Astrocyte of the cerebellum (primary cell): ENCODE data around the gene TMEM183A.

Experiments used
- DNase-seq: peaks from one replicate; pipeline ENCODE4 v3.0.0-alpha.2; 2011; ENCODE audit warnings: low read depth
- H3K4me3 ChIP-seq: 2 replicates; pipeline ENCODE4 v1.5.1; 2011; ENCODE audit warnings: mild to moderate bottlenecking, low read depth, low read length, moderate library complexity
- CTCF ChIP-seq: IDR thresholded peaks from 2 replicates; pipeline ENCODE4 v1.5.1; 2012; ENCODE audit warnings: low read length, low read depth, moderate library complexity, mild to moderate bottlenecking; ENCODE audit errors: missing control alignments
- in situ Hi-C: cut with HindIII; loops from 2 replicates; pipeline ENCODE4 v1.10.0; 2017; ENCODE audit warnings: low sequenced_read_pairs

The TMEM183A gene

GRCh38 chr1:203026666-203027663, 19.8 kb downstream of the TMEM183A start:
- H3K4me3 ChIP-seq, result peak overlapping the region; percentile 54
- no peak for TF ChIP-seq CTCF
- no peak for DNase-seq
- in situ Hi-C loops, result no loop called here

DNA sequence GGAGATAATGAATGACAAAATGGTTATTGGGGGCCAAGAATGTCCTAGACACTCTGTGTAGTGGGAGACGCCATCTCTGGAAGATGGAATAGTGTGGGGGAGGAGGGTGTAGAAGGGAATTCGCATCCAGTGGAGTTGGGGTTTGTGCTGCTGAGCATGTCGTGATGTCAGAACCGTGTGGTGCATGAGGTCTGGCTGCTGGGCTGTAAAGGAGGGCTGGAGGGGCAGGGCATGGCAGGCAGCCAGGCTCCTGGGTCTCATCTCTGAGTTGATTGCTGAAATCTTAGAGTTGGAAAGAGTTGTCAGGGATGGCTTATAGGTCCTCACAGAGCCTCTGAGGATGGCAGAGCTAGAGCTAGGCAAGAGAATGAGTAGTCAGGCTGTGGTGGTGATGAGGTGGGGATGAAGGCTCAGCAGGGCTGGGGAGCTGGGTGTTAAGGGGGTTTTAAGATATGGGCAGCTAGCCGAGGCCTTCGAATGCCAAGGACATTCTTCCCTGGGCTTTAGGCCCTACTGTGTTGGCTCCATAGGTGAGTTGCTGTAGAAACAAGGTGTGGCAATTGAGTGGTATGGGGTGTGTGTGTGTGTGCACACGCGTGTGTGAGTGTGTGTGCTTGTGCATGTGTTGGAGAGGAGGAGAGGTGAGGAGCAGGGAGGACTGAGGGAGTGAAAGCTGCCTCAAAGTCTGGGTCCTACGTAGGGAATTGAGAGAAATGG, 21.1 kb downstream of the TMEM183A start:
- TF ChIP-seq CTCF, result no peak
- in situ Hi-C loops, result no loop called here
- H3K4me3 ChIP-seq, result no peak overlapping the region
- no peak for DNase-seq

GRCh38 chr1:203028784-203029553, 21.8 kb downstream of the TMEM183A start:
- no peak for DNase-seq
- no peak overlapping the region for H3K4me3 ChIP-seq
- no peak for TF ChIP-seq CTCF
- in situ Hi-C loops, result no loop called here

GRCh38 chr1:203031467-203031866, 24.3 kb downstream of the TMEM183A start:
- no peak for TF ChIP-seq CTCF
- no peak overlapping the region for H3K4me3 ChIP-seq
- DNase-seq, result no peak
- in situ Hi-C loops, result no loop called here

- TF ChIP-seq CTCF, result no peak
- in situ Hi-C loops, result no loop called here
- no peak overlapping the region for H3K4me3 ChIP-seq
- no peak for DNase-seq
These were observed 26.1 kb downstream of the TMEM183A start for GRCh38 chr1:203033287-203033686.

- in situ Hi-C loops, result no loop called here
- no peak for DNase-seq
- TF ChIP-seq CTCF, result no peak
- no peak overlapping the region for H3K4me3 ChIP-seq
These were observed 26.7 kb downstream of the TMEM183A start for GRCh38 chr1:203033917-203034316.
